Left ventricle myocardium inferior (tissue), 1 donor: ENCODE data around the gene FARS2. TPM values are rescaled to one million over a fixed set of nuclear protein-coding genes. Genes with fewer than 3 reads are reported as not detected.

Source experiments
- DNase-seq: peaks from one replicate; pipeline ENCODE4 v3.0.0-alpha.2; 2020
- H3K27ac ChIP-seq: fragments of 200-600 bp; replicated peaks from 2 replicates; pipeline ENCODE4 v1.8.0; 2021
- H3K27me3 ChIP-seq: fragments of 200-600 bp; 2 replicates; pipeline ENCODE4 v1.8.0; 2021; ENCODE audit warnings: low read depth
- H3K36me3 ChIP-seq: fragments of 200-600 bp; 2 replicates; pipeline ENCODE4 v1.8.0; 2021
- H3K4me1 ChIP-seq: fragments of 200-600 bp; 2 replicates; pipeline ENCODE4 v1.8.0; 2021
- H3K4me3 ChIP-seq: fragments of 200-600 bp; 2 replicates; pipeline ENCODE4 v1.8.0; 2021; ENCODE audit warnings: mild to moderate bottlenecking, moderate library complexity
- H3K9me3 ChIP-seq: fragments of 200-600 bp; replicated peaks from 2 replicates; pipeline ENCODE4 v1.8.0; 2021
- CTCF ChIP-seq: fragments of 200-600 bp; IDR thresholded peaks from 2 replicates; pipeline ENCODE4 v1.8.0; 2021; ENCODE audit warnings: antibody characterized with exemption, mild to moderate bottlenecking, borderline replicate concordance
- intact Hi-C: fragments of 100-400 bp; cut with micrococcal nuclease; formaldehyde crosslinking; loops from one replicate; pipeline ENCODE4 v1.11.0; 2022
- total RNA-seq: library from RNA; stranded (reverse); fragmentation: NEBNext Ultra II Directional; extraction: Animal tissue kit (Norgen Biotek cat#: 25700); gene quantifications from one replicate; pipeline ENCODE4 v1.2.1, GENCODE V29; 2021
- donor health status: DM: no; HTN: yes; CAD: no; lungs with severe emphysema.

Gene FARS2
- total RNA-seq, 1 donor from 2014 or later, result 16.7 TPM

GRCh38 chr6:5589422-5590141 lies 328.3 kb downstream of the FARS2 start:
- Histone ChIP-seq H3K4me1 (peaks cover 8% of the 10 kb centered on the region), H3K36me3 (no peaks in the 10 kb centered on the region), H3K9me3 (peaks cover 15% of the 10 kb centered on the region), H3K27me3 (no peaks in the 10 kb centered on the region), H3K27ac (no peak overlapping the region), H3K4me3 (no peak overlapping the region)
- DNase-seq, result no peak
- intact Hi-C loops, result no loop called here
- no peak for TF ChIP-seq CTCF

DNA sequence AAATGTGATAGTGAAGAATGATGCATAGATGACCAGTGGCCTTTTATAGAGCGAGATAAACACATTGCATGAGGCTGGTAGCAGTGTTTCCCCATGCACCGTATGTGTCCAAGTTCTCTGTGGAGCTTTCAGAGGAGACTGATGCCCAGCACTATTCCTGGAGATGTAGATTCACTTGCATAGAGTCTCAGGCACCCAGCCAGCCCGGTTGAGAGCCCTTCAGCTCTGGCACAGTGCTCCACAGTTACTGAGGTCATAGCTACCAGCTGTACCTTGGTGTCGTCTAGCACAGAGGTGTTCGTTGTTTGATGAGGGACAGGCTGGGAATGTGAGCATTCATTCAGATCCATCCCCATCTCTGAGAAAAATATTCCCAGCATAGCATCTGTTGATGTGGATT lies 328.9 kb downstream of the FARS2 start:
- no peak for TF ChIP-seq CTCF
- intact Hi-C loops, result no loop called here
- H3K27me3 ChIP-seq, result no peaks in the 10 kb centered on the region
- H3K27ac ChIP-seq, result no peak overlapping the region
- peak; percentile 78 for DNase-seq
- H3K9me3 ChIP-seq, result peaks cover 15% of the 10 kb centered on the region
- H3K4me3 ChIP-seq, result no peak overlapping the region
- H3K4me1 ChIP-seq, result peaks cover 8% of the 10 kb centered on the region
- no peaks in the 10 kb centered on the region for H3K36me3 ChIP-seq

- Histone ChIP-seq H3K4me3 (no peak overlapping the region), H3K36me3 (no peaks in the 10 kb centered on the region), H3K9me3 (no peaks in the 10 kb centered on the region), H3K27me3 (no peaks in the 10 kb centered on the region), H3K27ac (no peak overlapping the region), H3K4me1 (peaks cover 8% of the 10 kb centered on the region)
- intact Hi-C loops, result no loop called here
- TF ChIP-seq CTCF, result no peak
- DNase-seq, result no peak
Observed at GRCh38 chr6:5592886-5593519, 331.7 kb downstream of the FARS2 start.

GRCh38 chr6:5595184-5595583 lies 333.9 kb downstream of the FARS2 start:
- Histone ChIP-seq H3K4me1 (no peaks in the 10 kb centered on the region), H3K36me3 (no peaks in the 10 kb centered on the region), H3K4me3 (no peak overlapping the region), H3K27me3 (no peaks in the 10 kb centered on the region), H3K9me3 (no peaks in the 10 kb centered on the region), H3K27ac (no peak overlapping the region)
- DNase-seq, result no peak
- intact Hi-C loops, result no loop called here
- no peak for TF ChIP-seq CTCF

GRCh38 chr6:5597413-5597812 lies 336.1 kb downstream of the FARS2 start:
- no peaks in the 10 kb centered on the region for H3K27me3 ChIP-seq
- H3K27ac ChIP-seq, result no peak overlapping the region
- H3K4me3 ChIP-seq, result no peak overlapping the region
- H3K9me3 ChIP-seq, result no peaks in the 10 kb centered on the region
- no peak for TF ChIP-seq CTCF
- intact Hi-C loops, result no loop called here
- no peaks in the 10 kb centered on the region for H3K4me1 ChIP-seq
- no peaks in the 10 kb centered on the region for H3K36me3 ChIP-seq
- no peak for DNase-seq
